Lower lobe of right lung (tissue), 2 donors: ENCODE data around the gene TIMP2. TPM values are rescaled to one million over a fixed set of nuclear protein-coding genes. Genes with fewer than 3 reads are reported as not detected.

Experiments used
- ATAC-seq, 2 donors: fragments of 200-7000 bp; cut with Tn5 transposase; one replicate each; pipeline ENCODE4 v1.9.1; 2020 to 2022; ENCODE audit warnings: mild to moderate bottlenecking in 2 of 2, moderate library complexity in 2 of 2
- DNase-seq: peaks from one replicate; pipeline ENCODE4 v3.0.0-alpha.2; 2020
- H3K27ac ChIP-seq: fragments of 200-600 bp; one replicate; pipeline ENCODE4 v1.8.0; 2022
- H3K27me3 ChIP-seq: fragments of 200-600 bp; one replicate; pipeline ENCODE4 v1.8.0; 2022; ENCODE audit warnings: low read depth
- H3K36me3 ChIP-seq: fragments of 200-600 bp; one replicate; pipeline ENCODE4 v1.8.0; 2022; ENCODE audit warnings: mild to moderate bottlenecking
- H3K4me1 ChIP-seq: fragments of 200-600 bp; one replicate; pipeline ENCODE4 v1.8.0; 2022
- H3K4me3 ChIP-seq: fragments of 200-600 bp; one replicate; pipeline ENCODE4 v1.8.0; 2022; ENCODE audit warnings: mild to moderate bottlenecking
- H3K9me3 ChIP-seq: fragments of 200-600 bp; one replicate; pipeline ENCODE4 v1.8.0; 2022
- CTCF ChIP-seq: fragments of 200-600 bp; IDR thresholded peaks from one replicate; pipeline ENCODE4 v1.8.0; 2022; ENCODE audit warnings: antibody characterized with exemption, mild to moderate bottlenecking
- intact Hi-C: fragments of 100-400 bp; cut with DNase I; formaldehyde crosslinking; loops from one replicate; pipeline ENCODE4 v1.11.0; 2022
- total RNA-seq: library from RNA; stranded (reverse); fragmentation: NEBNext Ultra II Directional; extraction: Animal tissue kit (Norgen Biotek cat#: 25700); gene quantifications from one replicate; pipeline ENCODE4 v1.2.1, GENCODE V29; 2021
- donor health status: DM: no; HTN: yes; CAD: no; lungs with severe emphysema.

Gene TIMP2
- total RNA-seq, 1 donor from 2014 or later, result 260 TPM

DNA sequence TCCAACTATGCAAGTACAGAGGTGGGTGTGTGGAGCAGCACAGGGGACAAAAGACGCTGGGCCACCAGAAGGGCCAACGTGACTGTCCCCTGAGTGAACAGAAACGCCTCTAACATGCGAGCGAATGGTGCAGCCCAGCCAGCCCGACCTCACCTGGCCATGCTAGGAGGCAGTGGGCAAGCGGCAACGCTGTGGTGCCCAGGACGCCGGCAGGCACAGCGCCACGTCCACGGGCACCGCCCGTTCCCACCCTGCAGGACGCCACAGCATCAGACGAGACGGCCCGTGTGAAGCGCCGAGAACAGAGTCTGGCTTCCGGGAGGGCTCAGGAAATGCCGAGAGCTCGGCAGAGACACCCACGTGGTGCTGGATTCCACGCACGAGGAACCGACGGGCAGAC, 24.4 kb downstream of the TIMP2 start:
- intact Hi-C loops, result no loop called here
- Histone ChIP-seq H3K27me3 (no peaks in the 10 kb centered on the region), H3K27ac (no peak overlapping the region)

GRCh38 chr17:78899361-78900260, 25.6 kb downstream of the TIMP2 start:
- no peak overlapping the region for H3K4me3 ChIP-seq
- DNase-seq, result peak; percentile 79
- peak; percentile 87 to 89 for ATAC-seq
- H3K27me3 ChIP-seq, result no peaks in the 10 kb centered on the region
- peak overlapping the region; percentile 56 for H3K27ac ChIP-seq
- H3K36me3 ChIP-seq, result peaks cover 18% of the 10 kb centered on the region
- peaks cover 51% of the 10 kb centered on the region for H3K4me1 ChIP-seq
- intact Hi-C loops, result no loop called here
- TF ChIP-seq CTCF, result no peak
- no peaks in the 10 kb centered on the region for H3K9me3 ChIP-seq

More for the DNA sequence above, 24.4 kb downstream of the TIMP2 start:
- no peaks in the 10 kb centered on the region for H3K9me3 ChIP-seq
- H3K4me3 ChIP-seq, result no peak overlapping the region
- H3K4me1 ChIP-seq, result peaks cover 39% of the 10 kb centered on the region
- ATAC-seq (no peak), DNase-seq (no peak)
- no peak for TF ChIP-seq CTCF
- peaks cover 18% of the 10 kb centered on the region for H3K36me3 ChIP-seq

GRCh38 chr17:78898947-78899346, 26.2 kb downstream of the TIMP2 start:
- no peak for DNase-seq
- no peaks in the 10 kb centered on the region for H3K27me3 ChIP-seq
- peak overlapping the region; percentile 56 for H3K27ac ChIP-seq
- H3K4me1 ChIP-seq, result peaks cover 57% of the 10 kb centered on the region
- H3K9me3 ChIP-seq, result no peaks in the 10 kb centered on the region
- ATAC-seq, result no peak
- no peak for TF ChIP-seq CTCF
- intact Hi-C loops, result no loop called here
- no peak overlapping the region for H3K4me3 ChIP-seq
- H3K36me3 ChIP-seq, result peaks cover 18% of the 10 kb centered on the region

DNA sequence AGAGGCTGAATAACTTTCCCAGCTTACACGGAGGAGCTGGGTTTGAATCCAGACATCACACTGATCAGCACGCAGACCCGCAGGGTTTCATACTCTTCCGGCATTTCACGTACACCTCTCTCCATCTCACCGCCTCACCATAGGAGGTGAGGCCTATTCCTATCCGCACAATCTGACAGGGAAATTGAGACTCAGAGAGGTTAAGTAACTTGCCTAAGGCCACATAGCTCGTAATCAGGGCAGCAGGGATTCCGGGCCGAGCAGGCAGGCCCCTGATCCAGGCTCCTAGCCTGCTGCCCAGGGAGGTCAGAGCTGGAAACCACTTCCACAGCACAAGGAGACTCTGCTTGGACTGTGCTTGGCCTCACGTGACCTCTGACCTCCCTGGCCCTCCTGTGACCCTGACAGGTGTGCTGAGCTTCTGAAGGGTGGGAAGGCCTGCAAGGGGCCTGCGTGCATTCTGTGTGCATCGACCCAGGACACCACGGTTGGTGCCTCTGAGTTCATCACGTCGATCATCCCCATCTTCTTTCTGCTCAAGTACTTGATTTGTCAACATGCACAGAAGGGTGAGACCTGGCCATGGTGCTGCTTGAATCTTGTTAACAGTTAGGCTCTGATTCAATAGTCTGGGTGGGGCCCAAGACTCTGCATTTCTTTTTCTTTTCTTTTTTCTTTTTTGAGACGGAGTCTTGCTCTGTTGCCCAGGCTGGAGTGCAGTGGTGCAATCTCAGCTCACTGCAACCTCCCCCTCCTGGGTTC, 26.9 kb downstream of the TIMP2 start:
- H3K9me3 ChIP-seq, result no peaks in the 10 kb centered on the region
- no peak for DNase-seq
- TF ChIP-seq CTCF, result no peak
- H3K4me3 ChIP-seq, result no peak overlapping the region
- H3K36me3 ChIP-seq, result peaks cover 18% of the 10 kb centered on the region
- ATAC-seq, result no peak
- H3K27ac ChIP-seq, result peak overlapping the region; percentile 46
- no peaks in the 10 kb centered on the region for H3K27me3 ChIP-seq
- peaks cover 58% of the 10 kb centered on the region for H3K4me1 ChIP-seq
- intact Hi-C loops, result no loop called here

DNA sequence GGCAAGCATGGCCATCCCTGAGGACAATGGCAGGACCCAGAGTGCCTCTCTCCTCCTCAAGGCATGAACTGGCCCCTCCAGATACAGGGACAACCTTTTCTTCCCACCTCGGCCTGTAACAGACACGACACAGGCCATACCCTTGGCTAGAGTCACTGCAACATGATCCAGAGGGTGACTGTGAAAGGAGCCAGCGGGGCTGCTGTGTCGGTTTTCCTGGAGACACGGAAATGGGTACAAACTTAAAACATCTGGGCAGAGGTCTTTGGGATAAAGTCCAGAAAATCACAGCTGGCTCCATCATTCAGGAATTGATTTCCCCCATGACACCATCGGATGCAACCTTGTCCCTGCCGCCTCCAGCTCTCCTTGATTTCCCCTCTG, 27.5 kb downstream of the TIMP2 start:
- Histone ChIP-seq H3K27me3 (no peaks in the 10 kb centered on the region), H3K4me1 (peaks cover 59% of the 10 kb centered on the region), H3K36me3 (peaks cover 18% of the 10 kb centered on the region), H3K9me3 (no peaks in the 10 kb centered on the region), H3K4me3 (no peak overlapping the region), H3K27ac (peak overlapping the region; percentile 6)
- TF ChIP-seq CTCF, result no peak
- intact Hi-C loops, result no loop called here
- ATAC-seq (no peak), DNase-seq (no peak)
